ENCODE data around the gene PHRF1. TPM values are rescaled to one million over a fixed set of nuclear protein-coding genes. Genes with fewer than 3 reads are reported as not detected.

PHRF1 gene
- total and polyA plus RNA-seq, 8 donors: 11.2 to 39.3 (median 14.8) TPM

- DNase-seq: peak; percentile 44 to 87 (median 69)
- peak; percentile 39 to 80 (median 78) for ATAC-seq
- Histone ChIP-seq H3K27ac (peak overlapping the region in 3 of 4 donors; percentile 8 to 13 (median 12)), H3K4me3 (no peak overlapping the region), H3K27me3 (no peaks in the 10 kb centered on the region), H3K36me3 (peaks cover 4 to 86% (median 54%) of the 10 kb centered on the region in 3 donors), H3K4me1 (no peaks in the 10 kb centered on the region), H3K9me3 (no peaks in the 10 kb centered on the region)
- TF ChIP-seq, protein P1, sequence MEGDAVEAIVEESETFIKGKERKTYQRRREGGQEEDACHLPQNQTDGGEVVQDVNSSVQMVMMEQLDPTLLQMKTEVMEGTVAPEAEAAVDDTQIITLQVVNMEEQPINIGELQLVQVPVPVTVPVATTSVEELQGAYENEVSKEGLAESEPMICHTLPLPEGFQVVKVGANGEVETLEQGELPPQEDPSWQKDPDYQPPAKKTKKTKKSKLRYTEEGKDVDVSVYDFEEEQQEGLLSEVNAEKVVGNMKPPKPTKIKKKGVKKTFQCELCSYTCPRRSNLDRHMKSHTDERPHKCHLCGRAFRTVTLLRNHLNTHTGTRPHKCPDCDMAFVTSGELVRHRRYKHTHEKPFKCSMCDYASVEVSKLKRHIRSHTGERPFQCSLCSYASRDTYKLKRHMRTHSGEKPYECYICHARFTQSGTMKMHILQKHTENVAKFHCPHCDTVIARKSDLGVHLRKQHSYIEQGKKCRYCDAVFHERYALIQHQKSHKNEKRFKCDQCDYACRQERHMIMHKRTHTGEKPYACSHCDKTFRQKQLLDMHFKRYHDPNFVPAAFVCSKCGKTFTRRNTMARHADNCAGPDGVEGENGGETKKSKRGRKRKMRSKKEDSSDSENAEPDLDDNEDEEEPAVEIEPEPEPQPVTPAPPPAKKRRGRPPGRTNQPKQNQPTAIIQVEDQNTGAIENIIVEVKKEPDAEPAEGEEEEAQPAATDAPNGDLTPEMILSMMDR (IDR thresholded peaks at IDR 0.05): no peak
- intact Hi-C loops (cut with DNase I): no loop called here
- FAIRE-seq: no peak
- WGBS, 2 donors: 72% methylated on average over 13 to 19 of the region's 19 CpGs
Observed at GRCh38 chr11:606245-606644, 30.0 kb downstream of the PHRF1 start.

DNA sequence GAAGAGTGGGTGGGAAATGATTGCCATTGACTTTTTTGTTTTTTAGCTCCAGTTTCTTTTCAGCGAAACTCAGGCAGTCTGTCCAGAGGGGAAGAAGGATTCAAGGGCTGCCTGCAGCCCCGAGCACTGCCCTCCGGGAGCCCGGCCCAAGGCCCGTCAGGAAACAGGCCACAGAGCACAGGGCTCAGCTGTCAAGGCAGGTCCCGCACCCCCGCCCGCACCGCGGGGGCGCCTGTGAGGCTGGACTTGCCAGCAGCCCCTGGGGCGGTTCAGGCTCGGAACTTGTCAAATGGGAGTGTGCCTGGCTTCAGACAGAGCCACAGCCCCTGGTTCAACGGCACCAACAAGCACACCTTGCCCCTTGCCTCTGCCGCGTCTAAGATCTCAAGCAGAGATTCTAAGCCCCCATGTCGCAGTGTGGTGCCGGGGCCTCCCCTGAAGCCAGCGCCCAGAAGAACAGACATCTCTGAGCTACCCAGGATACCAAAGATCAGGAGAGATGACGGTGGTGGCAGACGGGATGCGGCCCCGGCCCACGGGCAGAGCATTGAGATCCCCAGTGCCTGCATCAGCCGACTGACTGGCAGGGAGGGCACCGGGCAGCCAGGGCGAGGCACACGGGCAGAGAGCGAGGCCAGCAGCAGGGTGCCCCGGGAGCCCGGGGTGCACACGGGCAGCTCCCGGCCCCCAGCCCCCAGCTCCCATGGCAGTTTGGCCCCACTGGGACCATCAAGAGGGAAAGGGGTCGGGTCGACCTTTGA lies 30.9 kb downstream of the PHRF1 start:
- peak in 2 of 6 donors; percentile 15 to 78 for DNase-seq

DNA sequence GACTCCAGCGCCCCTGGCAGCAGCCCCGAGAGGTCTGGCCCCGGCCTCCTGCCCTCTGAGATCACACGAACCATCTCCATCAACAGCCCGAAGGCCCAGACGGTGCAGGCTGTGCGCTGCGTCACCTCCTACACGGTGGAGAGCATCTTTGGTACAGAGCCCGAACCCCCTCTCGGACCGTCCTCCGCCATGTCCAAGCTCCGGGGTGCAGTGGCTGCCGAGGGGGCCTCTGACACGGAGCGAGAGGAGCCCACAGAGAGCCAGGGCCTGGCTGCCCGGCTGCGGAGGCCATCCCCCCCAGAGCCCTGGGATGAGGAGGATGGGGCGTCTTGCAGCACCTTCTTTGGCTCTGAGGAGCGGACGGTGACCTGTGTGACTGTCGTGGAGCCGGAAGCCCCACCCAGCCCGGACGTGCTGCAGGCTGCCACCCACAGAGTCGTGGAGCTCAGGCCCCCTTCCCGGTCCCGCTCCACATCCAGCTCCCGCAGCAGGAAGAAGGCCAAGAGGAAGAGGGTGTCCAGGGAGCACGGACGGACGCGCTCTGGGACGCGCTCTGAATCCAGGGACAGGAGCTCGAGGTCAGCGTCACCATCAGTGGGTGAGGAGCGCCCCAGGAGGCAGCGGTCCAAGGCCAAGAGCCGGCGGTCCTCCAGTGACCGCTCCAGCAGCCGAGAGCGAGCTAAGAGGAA lies 31.8 kb downstream of the PHRF1 start:
- intact Hi-C loops (cut with DNase I): no loop called here
- no peak overlapping the region for H3K4me3 ChIP-seq
- H3K27ac ChIP-seq: no peak overlapping the region
- H3K27me3 ChIP-seq: no peaks in the 10 kb centered on the region
- WGBS, 2 donors: 91 to 92% methylated on average over 44 to 45 of the region's 45 CpGs
- H3K4me1 ChIP-seq: no peaks in the 10 kb centered on the region
- H3K9me3 ChIP-seq: no peaks in the 10 kb centered on the region
- H3K36me3 ChIP-seq: peaks cover 4 to 94% (median 59%) of the 10 kb centered on the region in 3 donors
- TF ChIP-seq, protein P1 (IDR thresholded peaks at IDR 0.05): no peak
- no peak for FAIRE-seq
- peak in 2 of 6 donors; percentile 12 to 71 for DNase-seq
- no peak for ATAC-seq

More for the DNA sequence above, 30.9 kb downstream of the PHRF1 start:
- no peaks in the 10 kb centered on the region for H3K27me3 ChIP-seq
- ATAC-seq (no peak), FAIRE-seq (no peak)
- no peaks in the 10 kb centered on the region for H3K4me1 ChIP-seq
- TF ChIP-seq, protein P1 (IDR thresholded peaks at IDR 0.05): no peak
- intact Hi-C loops (cut with DNase I): no loop called here
- H3K9me3 ChIP-seq: no peaks in the 10 kb centered on the region
- H3K36me3 ChIP-seq: peaks cover 4 to 87% (median 52%) of the 10 kb centered on the region in 3 donors
- H3K27ac ChIP-seq: no peak overlapping the region
- no peak overlapping the region for H3K4me3 ChIP-seq
- WGBS, 2 donors: 90 to 91% methylated on average over 35 of the region's 35 CpGs

GRCh38 chr11:608791-609251 lies 32.6 kb downstream of the PHRF1 start:
- no peak for ATAC-seq
- intact Hi-C loops (cut with DNase I): no loop called here
- 85 to 93% methylated on average over 27 to 28 of the region's 28 CpGs for WGBS, 2 donors
- no peak overlapping the region for H3K27ac ChIP-seq
- H3K27me3 ChIP-seq: no peaks in the 10 kb centered on the region
- no peak overlapping the region for H3K4me3 ChIP-seq
- peak in 2 of 6 donors; percentile 26 to 73 for DNase-seq
- H3K36me3 ChIP-seq: peaks cover 4 to 91% (median 56%) of the 10 kb centered on the region in 3 donors
- no peaks in the 10 kb centered on the region for H3K9me3 ChIP-seq
- TF ChIP-seq, protein P1 (IDR thresholded peaks at IDR 0.05): no peak
- FAIRE-seq: no peak
- H3K4me1 ChIP-seq: no peaks in the 10 kb centered on the region

Measured in pancreas (tissue), 10 donors.